NCI-H1436 (cell line): ENCODE measurements around the gene EGLN2.
"Not testable (repeated sequence)": the region's sequence is repeated elsewhere in the genome, so short reads cannot be mapped to it uniquely, and the experiment has no call there.

Experiments used
- DNase-seq: peaks from one replicate; lab custom pipeline; 2025; lab: John Stamatoyannopoulos, UW

Gene EGLN2

DNA sequence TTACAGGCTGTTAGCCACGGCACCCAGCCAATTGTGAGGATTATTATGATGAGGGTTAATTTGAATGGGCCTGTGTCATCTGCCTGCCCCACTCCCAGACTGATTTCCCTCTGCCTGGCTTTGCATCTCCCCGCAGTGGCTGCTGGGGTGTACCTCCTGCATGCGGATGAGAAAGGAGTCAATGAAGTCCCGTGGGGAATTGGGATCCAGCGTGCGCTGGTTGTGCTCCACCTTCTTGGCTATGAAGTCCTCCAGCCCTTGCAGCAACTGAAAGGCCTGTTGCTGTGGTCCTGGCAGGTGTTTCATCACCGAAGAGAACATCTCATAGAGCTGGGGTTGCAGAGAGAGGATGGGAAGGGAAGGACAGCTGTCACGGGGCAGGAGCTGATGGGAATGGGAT is 47.7 kb downstream of the EGLN2 start:
- not testable (repeated sequence) for DNase-seq

DNA sequence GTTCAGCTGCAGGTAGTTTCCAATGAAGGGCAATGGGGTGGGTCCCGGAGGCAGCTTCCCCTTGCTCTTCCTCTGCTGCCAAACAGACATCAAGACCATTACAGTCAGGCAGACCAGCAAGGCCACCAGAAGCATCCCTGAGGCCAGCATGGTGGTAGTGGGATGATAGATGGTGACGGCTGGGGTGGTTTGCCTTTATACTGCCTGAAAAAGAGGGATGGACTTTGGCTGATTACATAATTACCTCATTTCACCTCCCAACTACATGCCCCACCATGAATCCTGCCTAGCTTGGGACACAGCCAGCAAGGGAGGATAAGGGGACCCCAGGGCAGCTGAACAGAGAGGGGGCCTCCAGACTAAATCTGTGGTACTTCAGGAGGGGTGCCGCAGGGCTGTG is 51.3 kb downstream of the EGLN2 start, which contains the start of gene CYP2A6:
TSS of gene CYP2A6 (minus strand) at position 171 of the 400 bp plus-strand sequence. CDS start at position 150, 21 bp downstream.
- not testable (repeated sequence) for DNase-seq

DNA sequence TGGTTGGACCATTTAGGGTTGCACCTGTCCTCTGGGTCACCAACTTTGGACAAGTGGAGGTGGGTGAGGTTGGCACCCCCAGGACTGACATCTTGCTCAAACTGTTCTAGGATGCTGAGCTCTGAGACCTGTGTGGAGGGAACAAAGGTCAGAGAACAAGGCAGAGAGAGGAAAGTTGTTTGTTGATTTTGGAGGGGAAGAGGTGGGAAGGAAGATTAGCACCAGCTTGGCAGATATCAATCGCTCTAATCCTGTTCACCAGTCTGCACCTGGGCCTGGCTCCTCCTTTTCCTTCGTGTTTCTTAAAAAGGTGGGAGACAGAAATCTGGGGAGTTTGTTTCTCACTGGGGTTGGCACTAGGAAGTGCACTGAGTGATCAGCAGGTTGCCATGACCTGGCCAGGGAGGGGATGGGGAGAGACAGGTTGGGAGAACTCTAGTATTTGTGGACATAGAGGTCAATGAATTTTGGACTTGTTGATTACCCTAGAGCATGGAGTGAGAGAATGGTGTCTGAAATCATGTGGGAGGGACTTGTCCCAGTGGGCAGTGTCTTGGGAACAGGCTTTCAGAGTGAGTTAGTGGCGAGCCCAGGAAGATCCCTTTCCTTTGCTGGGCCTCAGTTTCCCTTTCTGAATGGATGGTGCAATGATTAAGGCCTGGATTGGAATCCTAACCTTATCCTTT is 53.6 kb downstream of the EGLN2 start:
- not testable (repeated sequence) for DNase-seq
